Inferior parietal cortex (tissue), 1 donor: ENCODE results near the gene RORC.

Experiments
- DNase-seq: peaks from one replicate; pipeline ENCODE4 v3.0.0-alpha.2; 2016; ENCODE audit errors: extremely low spot score

Gene RORC

DNA sequence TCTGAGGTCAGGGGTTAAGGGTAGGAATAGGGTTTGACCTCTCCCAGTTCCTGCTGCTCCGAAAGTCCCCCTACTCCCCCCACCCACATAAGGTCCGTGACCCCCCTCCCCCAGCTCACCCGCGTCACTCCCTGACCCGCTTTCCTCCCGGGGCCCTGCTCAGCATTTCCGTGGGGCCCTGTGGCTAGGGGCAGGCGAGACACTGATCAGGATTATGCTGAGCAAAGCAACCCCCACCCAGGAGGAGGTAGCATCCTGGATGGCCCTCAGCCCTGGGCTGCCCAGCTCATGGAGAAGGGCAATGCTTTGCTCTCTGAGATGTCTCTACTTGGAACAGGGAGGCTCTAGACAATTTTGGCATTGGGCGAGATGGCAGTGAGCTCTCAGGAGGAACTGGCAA lies 3.7 kb downstream of the RORC start:
- no peak for DNase-seq

DNA sequence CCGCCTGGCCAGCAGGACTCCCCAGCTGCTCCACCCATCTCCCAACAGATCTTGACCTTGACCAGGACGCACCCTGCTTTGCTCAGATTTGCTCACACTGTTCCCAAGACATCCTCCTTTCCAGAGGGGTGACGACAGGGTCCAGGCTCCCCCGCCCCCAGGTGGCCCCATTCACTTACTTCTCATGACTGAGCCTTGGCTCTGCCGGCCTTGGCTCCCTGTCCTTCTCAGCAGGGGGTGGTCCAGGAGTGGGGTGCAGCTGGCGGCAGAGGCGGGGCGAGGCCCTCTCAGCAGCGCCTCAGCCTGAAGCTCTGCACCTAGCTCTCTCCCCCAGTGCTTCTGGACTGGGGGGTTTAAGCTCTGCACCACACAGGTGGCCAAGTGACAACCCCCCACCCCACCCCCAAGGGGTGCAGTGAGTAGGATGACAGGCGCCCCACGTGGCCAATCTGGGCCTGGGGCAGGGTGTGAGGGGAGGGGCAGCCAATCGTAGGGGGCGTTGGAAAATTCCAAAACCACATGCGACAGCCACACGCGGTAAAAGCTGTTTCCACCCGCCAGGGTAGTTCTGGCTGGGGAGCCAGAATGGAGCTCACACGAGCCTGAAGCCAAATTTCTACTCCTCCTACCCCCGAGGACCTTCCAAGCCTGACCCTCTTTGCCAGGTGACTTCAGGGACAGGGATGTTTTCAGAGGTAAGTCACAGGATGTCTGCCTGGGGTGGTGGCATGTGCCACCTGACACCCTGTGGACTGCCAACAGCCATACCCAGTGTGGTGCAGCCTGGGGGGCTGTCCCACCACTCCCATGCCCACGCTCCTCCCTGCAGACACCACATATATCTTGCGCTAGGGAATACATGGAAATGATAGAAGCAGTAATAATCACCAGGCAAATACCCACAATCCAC lies 5.6 kb downstream of the RORC start:
- DNase-seq, result no peak

DNA sequence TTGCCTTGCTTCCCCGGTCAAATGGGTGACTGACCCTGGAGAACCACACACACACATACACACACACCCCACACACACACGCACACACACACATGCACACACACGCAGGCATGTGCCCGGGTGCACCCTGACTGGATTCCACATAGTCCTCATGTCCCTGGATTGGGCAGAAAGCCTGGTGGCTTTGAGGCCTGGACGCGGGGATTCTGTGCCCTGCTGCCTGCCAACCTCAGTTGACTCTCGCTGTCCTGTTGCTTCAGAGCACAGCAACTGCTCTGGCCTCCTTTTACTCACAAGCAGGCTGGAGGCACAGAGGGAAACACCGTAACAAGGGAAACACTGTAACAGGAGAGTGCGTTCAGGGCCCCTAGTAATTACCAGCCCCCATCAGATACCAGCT lies 6.4 kb downstream of the RORC start:
- no peak for DNase-seq

GRCh38 chr1:151823175-151823574 lies 8.4 kb downstream of the RORC start:
- DNase-seq, result no peak

DNA sequence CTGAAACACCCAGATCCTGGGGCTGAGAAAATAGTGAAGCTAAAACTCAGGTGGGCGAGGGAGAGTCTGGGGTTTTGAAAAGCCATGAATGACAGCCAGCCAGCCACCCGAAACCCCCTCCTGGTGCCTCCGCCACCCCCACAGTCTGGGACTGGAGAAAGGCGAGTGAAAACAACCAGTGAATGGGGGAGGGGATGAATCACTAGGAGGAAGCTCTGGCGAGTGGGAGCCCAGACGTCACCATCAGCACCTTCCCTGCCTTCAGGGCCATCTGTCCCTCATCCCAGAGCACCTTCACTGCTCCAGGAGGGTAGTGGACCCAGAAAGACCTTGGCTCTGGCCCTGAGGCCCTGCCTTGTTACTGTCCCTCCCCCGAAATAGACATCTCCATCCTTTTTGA lies 9.2 kb downstream of the RORC start:
- DNase-seq, result no peak

- no peak for DNase-seq
Observed at GRCh38 chr1:151820940-151821339, 10.7 kb downstream of the RORC start.

GRCh38 chr1:151819976-151820623 lies 11.5 kb downstream of the RORC start:
- no peak for DNase-seq

- no peak for DNase-seq
Observed at GRCh38 chr1:151819227-151819835, 12.3 kb downstream of the RORC start.

DNA sequence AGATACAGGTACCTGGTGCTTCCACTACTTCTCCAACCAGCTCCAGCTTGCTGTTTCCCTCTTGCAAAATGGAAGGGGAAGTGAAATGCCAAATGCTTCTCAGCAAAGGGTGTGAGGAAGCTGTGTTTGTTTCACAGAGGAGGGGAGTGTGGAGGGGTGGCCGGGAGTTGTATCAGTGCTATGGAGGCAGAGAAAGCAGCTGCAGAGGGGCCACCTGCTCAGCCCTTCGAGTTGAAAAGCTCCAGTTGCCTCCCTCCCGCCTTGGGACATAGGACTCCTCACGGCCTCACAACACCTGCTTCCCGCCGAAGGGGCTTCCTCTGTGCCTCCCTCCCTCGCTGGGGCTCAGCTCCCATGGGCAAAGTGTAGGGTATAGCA lies 14.3 kb downstream of the RORC start:
- DNase-seq, result no peak

GRCh38 chr1:151816548-151817352 lies 14.9 kb downstream of the RORC start:
- no peak for DNase-seq

- no peak for DNase-seq
Observed at GRCh38 chr1:151815716-151816327, 15.8 kb downstream of the RORC start.

GRCh38 chr1:151814971-151815545 lies 16.5 kb downstream of the RORC start:
- no peak for DNase-seq

GRCh38 chr1:151814426-151814825 lies 17.2 kb downstream of the RORC start:
- DNase-seq, result no peak

DNA sequence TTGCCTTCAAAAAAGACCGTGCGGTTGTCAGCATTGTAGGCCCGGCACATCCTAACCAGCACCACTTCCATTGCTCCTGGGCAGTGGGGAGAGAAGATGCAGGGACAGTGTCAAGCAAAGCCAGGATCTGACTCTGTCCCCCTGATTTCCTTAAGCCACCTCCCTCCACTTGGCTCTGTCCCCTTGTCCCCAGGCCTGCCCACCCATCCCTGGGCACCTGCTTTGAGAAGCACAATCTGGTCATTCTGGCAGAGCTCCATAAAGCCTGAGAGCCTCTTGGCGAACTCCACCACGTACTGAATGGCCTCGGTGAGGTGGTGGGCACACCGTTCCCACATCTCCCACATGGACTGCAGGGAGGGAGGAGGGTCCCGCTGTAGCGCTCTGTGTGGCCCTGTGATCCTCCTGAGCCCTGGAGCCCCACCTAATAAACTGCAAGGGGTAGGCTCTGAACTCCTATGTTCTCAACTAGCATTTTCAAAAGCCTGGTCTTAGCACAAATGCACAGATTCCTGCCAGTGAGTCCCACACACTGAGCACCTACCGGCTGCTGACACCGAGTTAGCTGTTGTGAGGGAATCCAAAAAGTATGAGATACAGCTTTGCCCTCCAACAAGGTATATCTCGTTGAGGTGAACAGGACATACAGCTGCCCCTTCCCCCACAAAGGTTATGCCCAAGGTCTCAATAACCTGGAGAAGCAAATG lies 18.2 kb downstream of the RORC start:
- no peak for DNase-seq

- no peak for DNase-seq
Observed at GRCh38 chr1:151811181-151811580, 20.4 kb downstream of the RORC start.

DNA sequence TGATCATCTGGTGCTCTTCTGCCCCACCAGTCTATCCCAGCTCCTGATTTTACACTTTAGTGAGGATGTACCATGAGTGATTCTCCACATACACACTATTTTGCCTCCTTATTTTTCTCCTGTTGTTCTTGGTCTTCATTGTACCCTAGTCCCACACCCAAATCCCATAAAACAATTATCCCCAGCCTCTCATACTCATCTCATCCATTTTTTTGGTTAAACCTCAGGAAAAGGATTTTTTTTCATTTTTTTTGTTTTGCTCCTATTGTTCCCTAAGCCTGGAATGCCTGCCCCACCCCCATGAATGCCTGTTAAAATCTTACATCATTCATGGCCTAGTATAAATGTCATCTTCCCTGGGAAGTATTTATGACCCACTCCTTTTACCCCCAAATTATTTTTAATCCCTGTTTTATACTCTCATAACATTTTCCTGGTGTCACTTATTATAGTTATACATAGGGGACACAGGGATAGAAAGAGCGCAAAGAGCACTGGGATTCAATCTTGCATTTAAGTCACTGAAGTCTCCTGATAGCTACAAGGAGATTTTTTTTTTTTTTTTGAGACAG lies 21.5 kb downstream of the RORC start:
- no peak for DNase-seq

DNA sequence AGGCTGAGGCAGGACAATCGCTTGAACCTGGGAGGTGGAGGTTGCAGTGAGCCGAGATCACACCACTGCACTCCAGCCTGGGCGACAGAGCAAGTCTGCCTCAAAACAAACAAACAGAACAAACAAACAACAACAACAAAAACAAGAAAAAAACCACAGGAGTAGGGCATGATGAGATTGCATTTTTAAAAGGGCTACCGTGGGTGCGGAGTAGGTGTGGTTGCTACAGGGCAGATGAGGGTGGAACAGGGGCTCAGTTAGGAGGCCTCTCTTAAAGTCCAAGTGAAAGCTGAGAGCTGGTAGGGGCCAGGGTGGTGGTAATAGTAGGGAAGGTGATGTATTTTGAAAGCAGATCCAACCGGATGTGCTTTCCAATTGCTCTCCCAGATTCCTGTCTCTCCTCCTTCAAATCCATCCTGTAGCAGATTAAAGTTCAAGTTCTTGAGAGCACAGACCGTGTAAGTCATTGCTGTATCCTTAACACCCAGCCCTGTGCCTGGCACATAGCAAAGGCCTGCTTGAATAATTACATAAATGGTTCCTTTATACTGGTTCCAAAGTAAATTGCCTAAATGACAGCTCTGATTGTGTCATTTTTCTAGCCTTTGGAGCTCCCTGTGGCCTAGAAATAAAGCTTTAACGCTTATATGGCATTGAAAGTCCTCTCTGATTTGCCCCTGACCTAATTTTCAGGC lies 22.2 kb downstream of the RORC start:
- DNase-seq, result peak; percentile 36

- DNase-seq, result no peak
Observed at GRCh38 chr1:151807766-151808165, 23.8 kb downstream of the RORC start.

DNA sequence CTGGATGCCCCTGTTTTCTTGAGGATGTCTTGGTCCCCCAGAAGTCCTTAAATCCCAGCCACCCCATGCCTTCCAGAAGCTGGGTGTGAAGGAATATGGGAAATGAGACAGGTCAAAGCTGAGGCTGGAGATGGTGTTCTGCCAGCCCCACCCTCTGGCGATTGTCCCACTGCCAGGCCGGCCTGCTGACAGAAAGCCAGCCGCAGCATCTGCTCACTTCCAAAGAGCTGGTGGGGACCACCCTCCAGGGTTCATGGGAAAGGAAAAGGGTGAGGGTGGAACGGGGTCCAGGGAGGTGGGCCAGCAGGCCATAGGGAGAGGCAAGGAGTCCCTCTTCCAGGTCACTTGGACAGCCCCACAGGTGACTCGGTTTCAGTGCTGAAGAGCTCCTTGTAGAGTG lies 24.5 kb downstream of the RORC start:
- DNase-seq, result no peak

DNA sequence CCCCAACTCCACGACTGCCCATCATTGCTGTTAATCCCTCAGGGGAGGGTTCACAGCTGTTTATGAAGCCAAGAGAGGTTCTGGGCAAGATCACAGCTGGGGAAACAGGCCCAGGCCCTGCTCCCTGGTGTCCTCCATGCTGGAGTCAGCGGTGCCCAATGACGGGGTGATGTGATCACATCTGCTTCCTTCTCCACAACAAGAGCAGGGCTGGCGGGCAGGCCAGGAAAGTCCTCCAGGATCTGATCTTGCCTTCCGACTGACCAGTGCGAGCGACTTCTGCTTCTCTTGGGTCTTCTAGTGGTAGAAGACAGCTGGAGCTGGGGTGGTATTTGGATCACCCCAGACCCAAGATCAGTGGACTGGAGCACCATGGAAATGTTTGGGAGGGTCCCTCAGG lies 25.4 kb downstream of the RORC start:
- DNase-seq, result no peak
